ENCODE data around the gene GLDC.

GLDC gene

GRCh38 chr9:6664204-6664680 lies 18.7 kb upstream of the GLDC start:
- no peak for TF ChIP-seq CTCF (IDR thresholded peaks at IDR 0.05; ENCODE audit: borderline replicate concordance, insufficient read depth, low read depth, low read length)
- H3K4me3 ChIP-seq (ENCODE audit: low read depth, low read length) = no peak overlapping the region

DNA sequence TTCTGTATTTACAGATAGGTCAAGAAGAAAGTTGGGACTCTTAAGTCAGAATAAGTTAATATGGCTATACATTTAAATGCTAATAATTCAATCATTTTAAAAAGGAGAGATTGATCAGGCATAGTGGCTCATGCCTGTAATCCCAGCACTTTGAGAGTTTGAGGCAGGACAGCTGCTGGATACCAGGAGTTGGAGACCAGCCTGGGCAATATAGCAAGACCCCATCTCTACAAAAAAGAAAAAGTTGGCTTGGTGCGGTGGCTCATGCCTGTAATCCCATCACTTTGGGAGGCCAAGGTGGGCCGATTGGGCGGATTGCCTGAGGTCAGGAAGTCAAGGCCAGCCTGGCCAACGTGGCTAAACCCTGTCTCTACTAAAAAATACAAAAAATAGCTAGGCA lies 15.0 kb upstream of the GLDC start:
- no peak for TF ChIP-seq CTCF (IDR thresholded peaks at IDR 0.05; ENCODE audit: borderline replicate concordance, insufficient read depth, low read depth, low read length)
- H3K4me3 ChIP-seq (ENCODE audit: low read depth, low read length) = no peak overlapping the region

DNA sequence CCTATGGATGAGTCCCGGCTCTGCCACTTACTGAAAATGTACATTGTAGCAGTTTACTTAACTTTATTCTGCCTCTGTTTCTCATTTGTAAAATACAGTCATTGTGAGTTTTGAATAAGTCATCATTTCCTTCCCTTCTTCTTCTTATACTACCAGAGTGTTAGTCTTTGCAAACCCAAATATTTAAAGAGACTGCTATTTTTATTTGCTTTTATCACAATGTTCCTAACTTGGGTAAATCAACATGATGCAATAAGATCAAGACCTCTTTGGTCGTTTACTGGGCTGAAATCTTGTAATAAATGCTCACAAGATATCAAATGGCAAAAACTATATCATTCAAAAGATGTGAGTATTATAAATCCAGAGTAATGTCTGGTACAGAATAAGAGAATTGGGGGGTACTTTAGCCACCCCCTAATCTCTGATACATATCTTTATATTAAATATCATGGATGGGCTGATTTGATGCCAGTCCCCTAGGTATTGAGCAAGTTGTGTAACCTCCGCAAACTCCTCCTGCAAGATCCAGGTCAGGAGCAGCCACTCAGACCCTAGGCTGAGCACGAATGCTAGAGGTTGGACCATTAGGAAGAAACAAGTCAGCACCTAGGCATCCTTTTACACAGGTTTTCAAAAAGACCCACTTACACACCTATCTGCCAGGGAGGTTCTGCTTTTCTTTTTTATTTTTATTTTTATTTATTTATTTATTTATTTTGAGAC lies 13.3 kb upstream of the GLDC start:
- no peak for TF ChIP-seq CTCF (IDR thresholded peaks at IDR 0.05; ENCODE audit: borderline replicate concordance, insufficient read depth, low read depth, low read length)
- H3K4me3 ChIP-seq (ENCODE audit: low read depth, low read length) = no peak overlapping the region

DNA sequence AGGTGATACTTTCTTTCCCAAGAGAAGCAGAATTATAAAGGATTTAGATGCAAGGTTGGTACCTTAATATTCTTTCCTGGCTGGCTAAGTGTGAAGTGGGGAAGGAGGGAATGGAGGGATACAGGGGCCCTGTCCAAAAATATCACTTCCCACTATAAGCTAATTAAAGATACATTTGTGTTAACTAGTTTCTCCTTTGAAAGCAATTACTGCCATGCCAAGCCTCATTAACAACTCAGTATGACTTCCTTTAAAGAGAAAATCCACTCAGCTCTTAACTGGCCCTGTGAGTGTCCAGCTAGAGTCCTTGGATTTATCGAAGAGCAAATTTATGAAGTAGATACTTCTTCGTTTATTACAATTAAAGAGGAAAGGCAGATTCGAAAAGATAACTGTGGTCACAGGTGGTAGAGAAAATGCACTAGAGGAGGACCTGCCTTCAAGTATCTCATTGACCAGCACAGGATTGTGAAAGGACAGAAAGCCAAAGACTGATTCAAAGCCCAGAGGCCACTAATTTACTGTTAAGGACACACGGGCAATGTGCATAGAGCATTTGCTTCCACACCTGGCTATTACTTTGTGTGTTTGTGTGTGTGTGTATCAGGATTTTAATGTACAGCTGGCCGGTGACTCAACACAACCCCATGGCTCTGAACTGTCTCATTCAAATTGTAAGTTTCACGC lies 11.2 kb upstream of the GLDC start:
- H3K4me3 ChIP-seq (ENCODE audit: low read depth, low read length) = no peak overlapping the region
- no peak for TF ChIP-seq CTCF (IDR thresholded peaks at IDR 0.05; ENCODE audit: borderline replicate concordance, insufficient read depth, low read depth, low read length)

DNA sequence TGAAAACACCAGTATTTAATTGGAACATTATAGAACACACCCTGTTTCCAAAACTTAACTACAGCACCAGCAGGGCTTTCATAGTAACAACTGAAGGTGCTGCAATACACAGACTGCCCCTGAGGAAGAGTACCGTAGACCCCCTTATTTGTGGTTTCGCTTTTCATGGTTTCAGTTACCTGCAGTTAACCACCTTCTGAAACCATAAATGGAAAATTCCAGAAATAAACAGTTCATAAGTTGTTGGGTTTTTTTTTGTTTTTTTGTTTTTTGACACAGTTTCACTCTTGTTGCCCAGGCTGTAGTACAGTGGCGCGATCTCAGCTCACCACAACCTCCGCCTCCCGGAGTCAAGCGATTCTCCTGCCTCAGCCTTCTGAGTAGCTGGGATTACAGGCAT lies 9.5 kb upstream of the GLDC start:
- TF ChIP-seq CTCF (IDR thresholded peaks at IDR 0.05; ENCODE audit: borderline replicate concordance, insufficient read depth, low read depth, low read length) = no peak
- no peak overlapping the region for H3K4me3 ChIP-seq (ENCODE audit: low read depth, low read length)

DNA sequence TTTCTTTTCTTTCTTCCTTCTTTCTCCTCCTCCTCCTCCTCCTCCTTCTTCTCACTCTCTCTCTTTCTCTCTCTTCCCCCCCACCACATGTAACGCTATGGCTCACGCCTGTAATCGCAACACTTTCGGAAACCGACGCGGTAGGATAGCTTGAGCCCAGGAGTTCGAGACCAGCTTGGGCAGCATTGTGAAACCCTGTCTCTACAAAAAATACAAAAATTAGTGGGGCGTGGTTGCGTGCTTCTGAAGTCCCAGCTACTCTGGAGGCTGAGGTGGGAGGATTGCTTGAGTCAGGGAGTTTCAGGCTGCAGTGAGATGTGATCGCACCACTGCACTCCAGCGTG lies 736 bp upstream of the GLDC start:
- TF ChIP-seq CTCF (IDR thresholded peaks at IDR 0.05; ENCODE audit: borderline replicate concordance, insufficient read depth, low read depth, low read length) = no peak
- peak overlapping the region; percentile 82 for H3K4me3 ChIP-seq (ENCODE audit: low read depth, low read length)

GRCh38 chr9:6645105-6645354 lies 499 bp downstream of the GLDC start:
- peak overlapping the region; percentile 82 for H3K4me3 ChIP-seq (ENCODE audit: low read depth, low read length)
